ENCODE measurements around the gene MYL2.
"Not testable (repeated sequence)": the region's sequence is repeated elsewhere in the genome, so short reads cannot be mapped to it uniquely, and the experiment has no call there.

The MYL2 gene, protein sequence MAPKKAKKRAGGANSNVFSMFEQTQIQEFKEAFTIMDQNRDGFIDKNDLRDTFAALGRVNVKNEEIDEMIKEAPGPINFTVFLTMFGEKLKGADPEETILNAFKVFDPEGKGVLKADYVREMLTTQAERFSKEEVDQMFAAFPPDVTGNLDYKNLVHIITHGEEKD

DNA sequence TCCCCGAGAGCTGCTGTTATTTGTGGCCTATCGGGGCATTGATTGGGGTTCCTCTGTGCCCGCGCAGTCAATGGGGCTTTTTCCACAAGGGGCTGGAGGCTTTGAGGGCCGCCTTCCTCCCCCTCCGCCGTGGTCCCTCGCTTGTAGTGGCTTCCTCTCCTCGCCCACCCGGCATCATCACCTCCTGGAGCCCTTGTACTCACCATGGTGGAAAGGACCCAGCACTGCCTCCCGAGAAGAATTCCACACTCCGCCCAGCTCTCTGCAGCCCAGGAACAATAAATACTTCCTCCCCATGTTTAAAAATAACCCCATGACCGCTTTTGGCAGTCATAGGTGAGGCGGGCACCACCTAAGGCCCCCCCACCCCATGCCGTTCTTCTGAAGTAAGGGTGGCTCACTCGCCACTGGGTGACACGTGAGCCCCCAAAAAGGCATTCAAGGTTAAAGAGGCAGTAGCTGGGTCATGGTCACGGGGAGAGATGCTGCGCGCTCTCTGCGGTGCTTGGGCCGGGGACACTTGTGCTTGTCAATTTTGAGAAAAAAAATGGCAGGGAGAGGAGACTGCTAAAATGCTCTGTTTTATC, at the start of gene MYL2:
Gene MYL2 (minus strand): TSS at position 256 of the 587 bp plus-strand sequence. CDS start 50 bp downstream, at position 206.
- DNase-seq (ENCODE audit: low spot score): no peak

DNA sequence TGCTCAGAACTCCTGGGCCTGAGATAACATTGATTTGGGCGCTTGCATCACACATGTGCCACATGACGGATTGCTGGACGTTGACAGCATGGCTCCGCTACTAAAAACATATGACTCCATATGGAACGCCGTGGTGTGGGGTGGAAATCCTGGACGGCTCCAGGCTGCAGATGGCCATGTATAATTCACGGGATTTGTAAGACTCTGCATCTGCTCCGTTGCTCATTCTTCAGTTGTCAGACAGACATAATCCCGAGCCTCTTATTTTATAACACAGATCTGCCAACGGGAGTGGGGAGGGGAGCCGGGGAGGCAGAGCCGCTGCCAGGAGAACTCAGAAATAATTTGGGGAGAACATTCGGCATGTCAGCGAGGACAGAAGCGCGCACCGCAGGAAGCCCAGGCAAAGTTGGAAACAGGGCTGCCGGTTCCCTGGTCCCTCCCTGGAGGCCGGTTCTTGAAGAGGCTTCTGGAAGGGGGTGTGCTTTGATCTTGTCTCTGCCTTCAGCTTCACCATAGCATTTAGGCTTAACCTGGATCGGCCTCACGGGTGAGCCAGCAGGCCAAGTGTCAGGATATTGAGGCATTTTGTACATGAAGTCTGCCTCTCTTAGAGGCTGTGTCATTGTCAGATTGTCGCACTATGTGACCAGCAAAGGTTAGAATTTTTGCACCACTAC, 45.8 kb upstream of the MYL2 start:
- no peak for DNase-seq (ENCODE audit: low spot score)

DNA sequence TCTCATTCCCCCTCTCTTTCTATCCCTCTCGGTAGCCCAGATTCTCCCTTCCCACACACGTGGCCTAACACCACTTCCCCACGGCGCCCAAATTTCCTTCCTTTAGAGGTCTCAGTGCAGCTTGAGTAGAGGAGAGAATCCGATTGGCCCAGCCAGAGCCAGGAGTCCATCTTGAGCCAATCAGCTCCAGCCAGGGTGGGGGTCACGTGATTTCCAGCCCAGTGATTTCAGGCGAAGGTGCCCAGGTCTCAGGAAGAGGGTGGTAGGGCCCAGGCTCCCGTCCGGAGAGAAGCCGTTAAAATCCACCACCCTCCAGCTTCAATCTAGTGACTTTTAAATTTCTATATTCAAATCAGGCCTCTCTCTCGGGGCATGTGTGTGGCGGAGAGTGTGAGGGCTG, 45.2 kb upstream of the MYL2 start:
- no peak for DNase-seq (ENCODE audit: low spot score)

DNA sequence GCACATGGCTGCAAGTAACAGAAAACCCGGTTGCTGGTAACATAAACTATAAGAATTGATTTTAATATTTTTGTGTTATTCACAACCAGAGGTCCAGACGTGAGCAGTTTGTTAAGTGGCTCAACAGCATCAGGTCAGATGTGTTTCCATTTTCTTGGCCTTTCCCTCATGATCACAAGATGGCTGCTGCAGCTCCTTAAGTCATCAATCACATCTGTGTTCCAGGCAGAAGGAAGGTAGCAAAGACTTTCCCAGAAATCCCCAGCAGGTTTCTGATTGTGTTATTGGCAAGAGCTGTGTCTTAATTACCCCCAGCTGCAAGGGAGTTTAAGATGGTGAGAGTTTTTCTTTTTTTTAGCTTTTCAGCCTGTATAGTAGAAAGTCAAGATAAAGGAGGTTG, 40.4 kb upstream of the MYL2 start:
- DNase-seq (ENCODE audit: low spot score): no peak

DNA sequence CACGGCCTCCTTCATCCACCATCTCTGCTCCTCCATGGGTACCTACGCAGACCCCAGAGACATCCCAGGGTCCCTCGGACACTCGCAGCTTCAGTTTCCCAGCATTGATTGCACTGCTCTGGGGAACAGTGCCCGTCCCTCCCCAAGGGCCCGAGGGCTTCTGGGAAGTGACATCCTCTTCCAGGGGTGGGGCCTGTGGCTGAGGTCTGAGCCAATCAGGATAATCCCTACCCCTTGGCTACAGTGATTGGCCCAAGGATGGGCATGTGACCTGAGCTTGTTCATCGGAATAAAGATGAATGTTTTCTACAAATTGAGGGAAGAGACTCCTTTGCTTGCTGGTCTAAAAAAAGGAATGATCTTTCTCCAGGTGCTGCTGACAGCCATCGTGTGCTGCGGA, 37.3 kb upstream of the MYL2 start:
- DNase-seq (ENCODE audit: low spot score): no peak

DNA sequence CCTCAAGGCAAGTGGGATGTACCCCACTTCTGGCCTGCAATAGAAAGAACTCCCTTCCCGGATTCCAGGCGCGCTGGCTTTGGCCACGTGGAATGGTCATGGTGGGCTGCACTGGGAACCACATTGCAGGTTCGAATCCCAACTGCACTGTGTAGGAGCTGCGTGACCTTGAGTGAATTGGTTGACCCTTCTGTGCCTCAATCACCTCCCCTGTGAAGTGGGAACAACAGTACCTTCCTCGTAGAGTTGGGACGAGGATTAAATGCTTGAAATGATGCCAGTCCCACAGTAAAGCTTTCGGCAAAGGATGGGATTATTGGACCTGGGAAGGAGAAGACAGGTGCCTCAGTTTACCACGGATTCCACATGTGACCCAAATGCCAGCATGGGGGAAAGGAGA, 36.8 kb upstream of the MYL2 start:
- DNase-seq (ENCODE audit: low spot score): no peak

DNA sequence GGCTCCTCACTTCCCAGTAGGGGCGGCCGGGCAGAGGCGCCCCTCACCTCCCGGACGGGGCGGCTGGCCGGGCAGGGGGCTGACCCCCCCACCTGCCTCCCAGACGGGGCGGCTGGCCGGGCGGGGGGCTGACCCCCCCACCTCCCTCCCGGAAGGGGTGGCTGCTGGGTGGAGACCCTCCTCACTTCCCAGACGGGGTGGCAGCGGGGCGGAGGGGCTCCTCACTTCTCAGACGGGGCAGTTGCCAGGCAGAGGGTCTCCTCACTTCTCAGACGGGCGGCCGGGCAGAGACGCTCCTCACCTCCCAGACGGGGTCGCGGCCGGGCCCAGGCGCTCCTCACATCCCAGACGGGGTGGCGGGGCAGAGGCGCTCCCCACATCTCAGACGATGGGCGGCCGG, 30.5 kb upstream of the MYL2 start:
- not testable (repeated sequence) for DNase-seq (ENCODE audit: low spot score)

DNA sequence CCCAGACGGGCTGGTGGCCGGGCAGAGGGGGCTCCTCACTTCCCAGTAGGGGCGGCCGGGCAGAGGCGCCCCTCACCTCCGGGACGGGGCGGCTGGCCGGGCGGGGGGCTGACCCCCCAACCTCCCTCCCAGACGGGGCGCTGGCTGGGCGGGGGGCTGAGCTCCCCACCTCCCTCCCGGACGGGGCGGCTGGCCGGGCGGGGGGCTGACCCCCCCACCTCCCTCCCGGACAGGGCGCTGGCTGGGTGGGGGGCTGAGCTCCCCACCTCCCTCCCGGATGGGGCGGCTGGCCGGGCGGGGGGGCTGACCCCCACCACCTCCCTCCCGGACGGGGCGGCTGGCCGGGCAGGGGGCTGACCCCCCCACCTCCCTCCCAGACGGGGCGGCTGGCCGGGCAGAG, 30.1 kb upstream of the MYL2 start:
- DNase-seq (ENCODE audit: low spot score): not testable (repeated sequence)

DNA sequence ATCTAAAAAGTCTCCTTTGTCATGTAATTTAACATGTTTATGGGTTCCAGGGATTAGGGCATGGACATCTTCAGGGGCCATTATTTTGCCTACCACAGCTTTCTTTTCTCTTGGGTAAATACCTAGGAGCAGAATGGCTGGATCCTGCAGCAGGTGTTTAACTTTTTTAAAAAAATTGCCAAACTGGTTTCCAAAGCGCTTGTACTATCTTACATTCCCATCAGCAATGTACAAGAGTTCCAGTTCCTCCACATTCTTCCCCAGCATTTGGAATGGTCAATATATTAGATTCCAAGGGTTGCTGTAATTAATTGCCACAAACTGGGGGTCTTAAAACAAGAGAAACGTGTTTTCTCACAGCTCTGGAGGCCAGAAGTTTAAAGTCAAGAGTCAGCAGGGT, 27.7 kb upstream of the MYL2 start:
- DNase-seq (ENCODE audit: low spot score): no peak

DNA sequence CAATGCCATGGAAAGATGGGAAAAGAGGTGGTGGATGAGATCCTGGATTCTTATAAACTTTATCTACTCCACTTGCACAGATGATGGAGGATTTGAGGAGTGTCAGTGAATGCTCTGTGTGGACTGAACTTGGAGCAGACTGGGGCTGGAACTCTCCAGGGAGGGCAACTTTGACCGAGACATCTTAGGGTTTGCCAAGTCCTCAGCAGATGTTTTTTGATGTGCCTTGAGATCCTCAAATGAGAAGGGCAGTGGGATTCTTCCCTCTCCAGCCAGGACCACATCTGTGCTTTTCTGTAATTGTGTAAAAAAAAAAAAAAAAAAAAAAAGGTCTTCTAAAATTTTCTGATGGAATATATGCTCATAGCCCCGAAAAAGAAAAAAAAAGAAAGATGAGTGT, 23.0 kb upstream of the MYL2 start:
- DNase-seq (ENCODE audit: low spot score): no peak

DNA sequence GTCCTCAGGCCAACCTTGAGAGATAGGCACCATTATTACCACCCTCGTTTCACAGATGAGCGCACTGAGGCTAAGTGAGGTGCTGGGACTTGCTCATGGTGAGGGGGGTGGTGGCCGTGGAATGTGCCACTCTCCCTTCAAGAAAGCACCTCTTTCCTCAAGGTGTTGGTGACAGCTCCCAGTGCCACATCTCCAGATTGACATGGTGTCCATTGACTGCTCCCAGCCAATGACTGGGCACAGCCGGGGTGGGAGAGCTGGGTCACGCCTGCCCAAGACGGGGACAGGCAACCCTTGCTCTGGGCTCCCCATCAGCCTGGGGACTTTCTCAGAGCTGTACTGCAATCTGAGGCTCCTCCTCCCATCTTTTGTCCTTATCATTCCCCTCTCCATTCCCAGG, 21.0 kb upstream of the MYL2 start:
- DNase-seq (ENCODE audit: low spot score): no peak

DNA sequence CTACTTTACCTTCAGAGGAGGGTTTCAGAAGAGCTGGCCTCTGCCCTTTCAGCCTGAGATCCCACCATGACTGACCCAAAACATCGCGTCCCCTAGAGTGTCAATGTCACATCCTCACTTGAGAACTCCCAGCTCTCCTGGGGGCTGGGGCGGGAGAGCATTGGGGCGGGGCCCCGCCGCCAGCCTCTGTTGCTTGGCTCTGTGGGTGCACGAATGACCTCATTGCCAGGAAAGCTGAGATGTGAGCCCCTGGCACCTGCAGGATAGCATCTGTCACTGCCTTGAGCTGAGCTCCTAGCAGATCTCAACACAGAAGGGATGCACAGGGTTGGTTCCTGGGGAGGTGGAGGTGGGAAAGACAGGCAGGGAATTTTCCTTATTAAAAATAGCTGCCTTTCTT, 20.6 kb upstream of the MYL2 start:
- DNase-seq (ENCODE audit: low spot score): no peak

DNA sequence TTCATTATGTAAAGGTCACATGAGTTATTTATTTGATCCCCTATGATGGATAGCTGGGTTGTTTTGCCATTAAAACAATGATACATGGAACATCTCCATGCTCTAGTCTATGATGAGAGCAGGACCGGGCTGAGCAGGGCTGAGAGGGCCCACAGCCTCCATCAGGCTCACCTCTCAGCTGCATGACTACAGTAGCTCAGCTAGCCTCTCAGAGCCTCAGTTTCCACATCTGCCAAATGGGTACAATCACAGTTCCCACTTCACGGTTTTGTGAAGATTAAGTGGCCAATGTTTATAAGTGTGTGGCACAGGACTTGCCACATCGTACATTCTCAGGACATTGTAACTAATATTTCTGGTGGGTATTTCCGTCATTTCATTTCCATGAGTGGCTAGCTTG, 19.9 kb upstream of the MYL2 start:
- DNase-seq (ENCODE audit: low spot score): no peak

DNA sequence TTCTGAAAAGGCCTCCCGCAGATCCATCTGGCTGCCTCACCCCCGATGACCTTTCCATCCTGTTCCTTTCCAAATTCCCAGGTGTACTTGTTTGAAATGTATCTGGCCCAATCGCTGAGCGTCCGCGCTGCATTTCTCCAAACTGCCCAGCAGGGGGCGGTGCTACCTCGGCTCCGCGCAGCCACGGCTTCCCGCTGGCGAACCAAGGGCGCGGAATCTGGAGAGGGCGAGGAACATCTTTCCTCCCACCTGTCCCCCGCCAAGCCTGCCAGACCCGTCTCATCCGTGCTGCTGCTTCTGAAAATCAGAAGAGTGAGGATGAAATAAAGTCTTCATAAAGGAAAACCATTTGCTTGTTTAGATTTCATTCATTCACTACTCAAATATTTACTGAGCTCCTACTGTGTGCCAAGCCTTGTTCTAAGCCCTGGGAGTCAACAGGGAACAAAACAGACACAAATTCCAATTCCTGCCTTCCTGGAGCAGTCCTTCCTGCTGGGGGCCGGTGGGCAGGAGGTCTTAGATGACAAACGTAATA, 16.8 kb upstream of the MYL2 start:
- peak; percentile 59 for DNase-seq (ENCODE audit: low spot score)

DNA sequence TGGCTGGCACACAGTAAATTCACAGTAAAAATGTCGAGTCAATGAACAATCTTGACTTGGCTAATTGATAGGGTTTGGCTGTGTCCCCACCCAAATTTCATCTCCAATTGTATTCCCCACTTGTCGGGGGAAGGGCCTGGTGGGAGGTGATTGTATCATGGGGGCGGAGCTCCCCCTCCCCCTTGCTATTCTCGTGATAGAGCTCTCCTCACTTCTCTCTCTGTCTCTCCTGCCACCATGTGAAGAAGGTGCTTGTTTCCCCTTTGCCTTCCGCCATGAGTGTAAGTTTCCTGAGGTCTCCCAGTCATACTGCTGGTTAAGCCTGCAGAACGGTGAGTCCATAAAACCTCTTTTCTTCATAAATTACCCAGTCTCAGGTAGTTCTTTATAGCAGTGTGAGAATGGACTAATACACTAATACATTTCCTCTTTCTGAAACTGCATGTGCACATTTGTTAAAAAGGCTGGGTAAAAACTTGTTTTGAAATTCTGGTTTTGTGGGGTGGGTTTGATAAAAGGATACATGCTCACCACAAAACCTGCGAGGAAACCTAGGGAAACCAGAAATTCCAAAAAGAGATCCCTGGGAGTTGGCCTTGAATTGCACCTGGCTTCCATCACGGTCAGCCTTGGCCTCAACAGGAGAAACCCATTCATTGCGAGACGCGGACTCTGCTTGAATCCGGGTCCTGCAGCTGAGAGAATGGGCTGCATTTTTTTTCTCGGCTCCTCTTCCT, 16.2 kb upstream of the MYL2 start:
- no peak for DNase-seq (ENCODE audit: low spot score)

DNA sequence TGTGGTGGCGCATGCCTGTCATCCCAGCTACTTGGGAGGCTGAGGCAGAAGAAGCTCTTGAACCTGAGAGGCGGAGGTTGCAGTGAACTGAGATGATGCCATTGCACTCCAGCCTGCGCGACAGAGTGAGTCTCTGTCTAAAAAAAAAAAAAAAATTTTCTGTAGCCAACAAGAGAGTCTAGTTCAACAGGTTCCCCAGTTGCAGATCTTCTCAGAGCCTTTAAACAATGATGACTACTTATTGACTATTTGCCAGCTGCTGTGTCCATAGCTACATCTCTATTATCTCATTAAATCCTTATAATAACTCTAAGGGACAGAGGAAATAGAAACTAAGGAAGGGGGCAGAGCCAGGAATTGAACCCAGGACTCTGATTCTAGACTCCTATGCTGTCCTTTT, 15.2 kb upstream of the MYL2 start:
- no peak for DNase-seq (ENCODE audit: low spot score)

DNA sequence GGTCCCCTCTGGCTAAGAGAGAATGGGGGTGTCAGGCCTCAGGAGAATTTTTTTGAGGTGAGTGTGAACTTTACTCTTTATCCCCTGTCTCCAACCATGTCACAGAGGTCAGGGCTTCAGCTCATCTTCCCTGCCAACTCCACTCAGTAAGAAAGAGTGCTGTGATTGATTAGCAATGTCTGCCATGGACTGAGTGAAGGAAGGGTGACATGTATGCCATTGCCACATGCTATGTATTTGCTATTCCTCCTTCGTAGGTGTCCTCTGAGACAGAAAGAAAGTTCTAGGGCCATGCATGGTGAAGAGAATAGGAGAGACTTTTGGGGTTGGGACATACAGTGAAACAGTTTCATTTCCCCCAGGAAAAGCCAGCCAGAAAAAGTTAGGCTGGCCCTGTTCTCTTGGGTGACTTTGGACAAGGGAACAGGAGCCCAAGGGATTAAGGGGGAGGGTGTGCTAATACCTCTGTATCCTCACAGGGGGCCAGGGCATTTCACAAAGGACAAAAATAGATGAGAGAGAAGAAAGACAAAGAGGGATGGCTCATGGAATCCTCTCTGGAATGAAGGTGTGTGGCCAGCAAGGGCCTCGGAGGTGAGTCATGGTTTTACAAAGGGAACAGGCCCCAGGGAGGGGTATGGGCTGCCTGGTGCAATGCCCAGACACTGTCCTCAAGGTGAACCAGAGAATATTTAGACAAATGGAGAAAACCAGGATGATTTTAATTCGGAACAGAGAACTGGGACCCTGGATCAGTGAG, 13.9 kb upstream of the MYL2 start:
- DNase-seq (ENCODE audit: low spot score): no peak

DNA sequence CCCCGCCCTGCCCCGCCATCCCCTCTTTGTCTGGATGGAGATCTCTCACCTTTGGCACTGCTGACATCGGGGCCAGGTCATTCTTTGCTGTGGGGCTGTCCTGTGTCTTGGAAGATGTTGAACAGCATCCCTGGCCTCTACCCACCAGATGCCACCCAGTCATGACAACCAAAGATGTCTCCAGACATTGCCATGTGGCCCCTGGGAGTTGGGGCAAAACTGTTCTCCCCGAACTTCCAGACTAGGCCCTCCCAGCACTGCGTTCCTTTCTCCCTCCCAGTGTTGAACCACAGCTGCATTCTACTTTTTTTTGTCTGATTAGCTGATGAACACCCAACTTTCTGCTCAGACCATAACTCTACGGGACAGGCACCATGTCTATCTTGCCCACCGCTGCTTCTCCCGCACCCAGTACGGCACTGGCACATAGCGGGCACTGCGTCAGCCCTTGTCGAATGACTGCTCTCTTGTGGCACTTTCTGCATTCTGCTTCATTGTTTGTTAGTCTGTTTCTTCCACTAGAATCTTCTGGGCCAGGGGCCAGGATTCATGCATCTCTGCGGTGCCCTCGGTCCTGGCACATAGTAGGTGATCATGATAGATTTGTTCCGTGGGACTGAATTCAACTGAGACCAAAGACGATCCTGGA, 13.1 kb upstream of the MYL2 start:
- DNase-seq (ENCODE audit: low spot score): no peak

DNA sequence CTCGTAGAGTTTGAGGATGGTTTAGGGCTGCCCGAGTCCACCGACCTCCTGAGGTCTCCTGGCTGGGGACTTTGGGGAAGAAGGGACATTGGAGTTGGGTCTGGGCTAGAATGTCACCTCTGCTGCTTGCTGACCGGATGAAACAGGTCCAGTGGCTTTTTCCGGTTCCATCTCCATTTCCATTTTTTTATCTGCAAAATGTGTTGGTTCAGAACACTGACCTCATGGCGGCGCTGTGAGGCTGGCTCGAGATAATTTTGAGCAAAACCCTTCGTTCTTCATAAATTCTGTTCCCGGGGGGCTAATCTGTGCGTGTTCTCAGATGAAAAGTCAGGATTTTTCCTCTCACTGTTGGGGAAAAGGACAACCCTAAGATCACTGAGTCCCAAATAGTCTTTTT, 11.7 kb upstream of the MYL2 start:
- DNase-seq (ENCODE audit: low spot score): no peak

DNA sequence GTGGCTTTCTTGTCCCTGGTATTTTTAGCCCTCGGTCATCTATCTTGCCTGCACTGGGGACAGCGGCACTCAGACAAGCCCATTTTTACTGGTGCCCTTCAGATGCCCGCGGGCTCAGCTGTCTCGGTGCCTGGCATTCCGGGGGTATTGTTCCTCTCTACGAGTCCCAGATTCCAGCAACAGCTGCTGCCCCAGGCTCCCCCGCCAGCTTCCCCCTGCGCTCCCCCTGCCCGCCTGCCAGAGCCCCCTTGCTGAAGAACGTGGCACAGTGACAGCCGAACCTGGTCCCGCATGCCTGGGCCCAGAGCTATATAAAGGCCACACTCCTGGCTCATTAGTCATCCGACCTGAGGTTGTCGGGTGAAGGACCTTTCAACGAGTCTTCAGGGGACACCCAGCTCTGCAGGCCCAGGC, 10.9 kb upstream of the MYL2 start:
- DNase-seq (ENCODE audit: low spot score): no peak
